GM12865 (cell line): Measurements from ENCODE around the gene ZNF558.

ENCODE experiments used
- DNase-seq: peaks from one replicate; pipeline ENCODE4 v3.0.0; 2010; ENCODE audit warnings: low read depth
- H3K4me3 ChIP-seq: 2 replicates; pipeline ENCODE4 v1.5.1; 2011; ENCODE audit warnings: mild to moderate bottlenecking, low read depth, low read length, control low read depth
- TF ChIP-seq, protein P1 (sequence below): IDR thresholded peaks from 2 replicates; pipeline ENCODE4 v1.5.1; 2011; ENCODE audit warnings: low read length, control low read depth, low read depth, inconsistent platforms; ENCODE audit not compliant: insufficient read depth; ENCODE audit errors: missing control alignments

The ZNF558 gene

DNA sequence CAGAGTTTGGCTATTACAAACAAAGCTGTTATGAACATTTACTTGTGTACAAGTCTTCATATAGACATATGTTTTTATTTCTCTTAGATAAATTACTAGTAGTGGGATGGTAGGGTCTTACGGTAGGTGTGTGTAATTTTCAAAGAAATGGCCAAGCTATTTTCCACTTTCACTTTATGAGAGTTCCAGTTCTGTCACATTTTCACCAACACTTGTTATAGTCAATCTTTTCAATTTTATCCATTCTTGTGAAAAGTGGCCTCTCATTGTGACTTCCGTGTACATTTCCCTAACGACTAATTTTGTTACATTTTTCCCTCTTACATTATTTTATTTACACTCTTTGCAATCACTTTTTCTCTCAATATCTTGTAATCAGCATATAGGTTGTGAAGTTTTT is 18.4 kb upstream of the ZNF558 start:
- TF ChIP-seq, protein P1, sequence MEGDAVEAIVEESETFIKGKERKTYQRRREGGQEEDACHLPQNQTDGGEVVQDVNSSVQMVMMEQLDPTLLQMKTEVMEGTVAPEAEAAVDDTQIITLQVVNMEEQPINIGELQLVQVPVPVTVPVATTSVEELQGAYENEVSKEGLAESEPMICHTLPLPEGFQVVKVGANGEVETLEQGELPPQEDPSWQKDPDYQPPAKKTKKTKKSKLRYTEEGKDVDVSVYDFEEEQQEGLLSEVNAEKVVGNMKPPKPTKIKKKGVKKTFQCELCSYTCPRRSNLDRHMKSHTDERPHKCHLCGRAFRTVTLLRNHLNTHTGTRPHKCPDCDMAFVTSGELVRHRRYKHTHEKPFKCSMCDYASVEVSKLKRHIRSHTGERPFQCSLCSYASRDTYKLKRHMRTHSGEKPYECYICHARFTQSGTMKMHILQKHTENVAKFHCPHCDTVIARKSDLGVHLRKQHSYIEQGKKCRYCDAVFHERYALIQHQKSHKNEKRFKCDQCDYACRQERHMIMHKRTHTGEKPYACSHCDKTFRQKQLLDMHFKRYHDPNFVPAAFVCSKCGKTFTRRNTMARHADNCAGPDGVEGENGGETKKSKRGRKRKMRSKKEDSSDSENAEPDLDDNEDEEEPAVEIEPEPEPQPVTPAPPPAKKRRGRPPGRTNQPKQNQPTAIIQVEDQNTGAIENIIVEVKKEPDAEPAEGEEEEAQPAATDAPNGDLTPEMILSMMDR, result no peak
- no peak overlapping the region for H3K4me3 ChIP-seq
- no peak for DNase-seq

DNA sequence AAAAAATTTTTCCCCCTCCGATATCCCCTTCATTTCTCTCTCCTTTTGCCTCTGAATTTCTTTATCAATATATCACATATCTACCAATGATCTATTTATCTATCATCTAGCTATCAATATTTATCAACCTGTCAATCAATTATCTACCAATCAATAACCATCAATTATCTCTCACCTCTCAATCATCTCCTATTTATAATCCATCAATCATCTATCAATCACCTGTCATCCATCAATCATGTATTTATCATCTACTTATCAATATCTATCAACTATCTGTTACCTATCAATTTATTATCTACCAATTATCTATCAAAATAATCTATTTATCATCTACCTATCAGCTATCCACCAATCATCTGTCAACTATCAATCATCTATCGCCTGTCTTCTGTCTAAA is 17.1 kb upstream of the ZNF558 start:
- TF ChIP-seq, protein P1, result no peak
- H3K4me3 ChIP-seq, result no peak overlapping the region
- DNase-seq, result no peak

DNA sequence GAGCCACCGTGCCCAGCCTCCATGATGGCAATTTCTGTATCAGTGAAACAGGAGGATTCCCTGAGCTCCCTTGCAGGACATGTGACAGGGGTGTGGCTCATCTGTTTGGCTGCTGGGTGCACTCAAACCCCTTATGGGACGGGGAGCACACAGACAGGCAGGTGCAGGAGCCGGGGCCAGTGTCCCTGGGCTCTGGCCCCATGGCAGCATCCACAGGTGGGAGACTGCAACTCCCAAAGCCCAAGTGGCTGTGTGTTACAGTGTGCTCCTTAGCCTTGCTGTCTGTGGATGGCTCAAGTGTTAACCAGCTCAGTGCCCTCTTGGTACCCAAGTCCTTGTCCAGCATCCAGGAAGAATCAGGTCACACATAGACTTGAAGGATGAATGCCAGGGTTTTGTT is 14.7 kb upstream of the ZNF558 start:
- no peak overlapping the region for H3K4me3 ChIP-seq
- no peak for DNase-seq
- TF ChIP-seq, protein P1, result no peak

DNA sequence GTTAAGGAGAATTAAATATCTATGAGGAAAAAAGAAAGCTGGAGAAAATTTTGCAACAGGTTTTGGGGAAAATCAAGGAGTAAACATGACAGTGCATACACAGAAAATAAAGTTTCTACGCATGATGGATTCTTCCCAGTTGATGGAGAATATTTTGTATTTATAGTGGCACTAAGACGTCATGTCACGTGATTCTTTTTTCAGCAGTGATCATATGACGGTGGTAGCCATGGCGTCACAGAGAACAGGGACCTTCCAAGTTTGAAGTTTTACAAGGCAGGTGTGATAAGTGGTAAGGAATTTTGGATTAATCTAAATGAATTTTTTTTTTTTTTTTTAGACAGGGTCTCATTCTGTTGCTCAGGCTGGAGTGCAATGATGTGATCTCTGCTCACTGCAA is 8.6 kb upstream of the ZNF558 start:
- TF ChIP-seq, protein P1, result no peak
- no peak overlapping the region for H3K4me3 ChIP-seq
- no peak for DNase-seq

DNA sequence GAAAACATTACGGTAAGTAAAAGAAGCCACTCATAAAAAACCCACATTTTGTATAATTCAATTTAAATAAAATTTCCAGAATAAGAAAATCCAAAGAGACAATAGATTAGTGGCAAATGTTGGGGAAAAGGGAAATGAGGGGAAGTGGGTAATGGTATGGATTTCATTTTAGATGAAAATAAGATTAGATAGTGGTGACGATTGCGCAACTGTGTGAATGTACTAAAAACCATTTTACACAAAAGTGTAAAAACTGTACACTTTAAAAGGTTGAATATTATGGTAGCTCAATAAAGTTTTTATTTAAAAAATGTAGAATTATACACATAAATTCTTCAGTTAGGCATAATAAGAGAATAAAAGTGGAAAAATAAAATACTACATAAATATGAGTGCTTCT is 3.8 kb upstream of the ZNF558 start:
- no peak for DNase-seq
- H3K4me3 ChIP-seq, result no peak overlapping the region
- TF ChIP-seq, protein P1, result no peak

DNA sequence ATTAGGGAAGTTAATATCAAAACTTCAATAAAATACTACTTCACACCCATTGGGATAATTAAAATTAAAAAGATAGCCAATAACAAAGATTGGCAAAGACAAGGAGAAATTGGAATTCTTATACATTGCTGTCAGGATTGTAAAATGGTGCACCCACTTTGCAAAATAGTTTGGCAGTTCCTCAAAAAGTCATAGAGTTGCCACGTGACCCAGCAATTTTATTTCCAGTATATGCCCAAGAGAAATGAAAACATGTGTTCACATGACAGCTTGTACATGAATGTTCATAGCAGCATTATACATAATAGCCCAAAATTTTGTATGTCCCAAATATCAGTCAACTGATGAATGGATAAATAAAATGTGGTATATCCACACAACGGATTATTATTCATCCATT is 3.3 kb upstream of the ZNF558 start:
- no peak overlapping the region for H3K4me3 ChIP-seq
- no peak for DNase-seq
- TF ChIP-seq, protein P1, result no peak

DNA sequence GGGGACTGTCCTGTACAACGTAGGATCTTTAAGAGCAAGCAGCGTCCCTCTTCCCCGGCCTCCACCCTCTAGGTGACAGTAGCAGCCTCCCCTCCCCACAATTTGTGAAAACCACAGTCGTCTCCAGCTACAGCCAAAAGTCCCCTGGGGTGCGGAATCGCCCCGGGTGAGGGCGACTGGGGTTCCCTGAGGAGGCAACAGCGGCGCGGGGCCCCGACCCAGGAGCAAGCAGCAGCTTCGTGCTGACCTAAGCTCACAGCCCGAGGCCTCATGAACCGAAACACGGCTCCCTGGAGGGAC is 322 bp downstream of the ZNF558 start:
- TF ChIP-seq, protein P1, result no peak
- DNase-seq, result no peak
- H3K4me3 ChIP-seq, result peak overlapping the region; percentile 88
